GM19328 (cell line): ENCODE data around the gene TNIP1.

Experiments used
- ATAC-seq: cut with Tn5 transposase; IDR thresholded peaks from one replicate; pipeline ENCODE4 v1.9.1; 2021; ENCODE audit warnings: mild to moderate bottlenecking, moderate library complexity; ENCODE audit not compliant: unreplicated experiment

Gene TNIP1

GRCh38 chr5:151080613-151081430 lies at the start of gene TNIP1:
Gene TNIP1, minus strand, starts transcription at chr5:151081034. Its CDS starts 15,939 bp downstream, at chr5:151065095.
- peak; percentile 82 for ATAC-seq

GRCh38 chr5:151130235-151130921 lies 49.5 kb upstream of the TNIP1 start:
- no peak for ATAC-seq

- no peak for ATAC-seq
Observed at GRCh38 chr5:151128817-151129216, 48.0 kb upstream of the TNIP1 start.

- no peak for ATAC-seq
Observed at GRCh38 chr5:151127926-151128325, 47.1 kb upstream of the TNIP1 start.

- no peak for ATAC-seq
Observed at GRCh38 chr5:151126199-151126645, 45.4 kb upstream of the TNIP1 start.

GRCh38 chr5:151125421-151125820 lies 44.6 kb upstream of the TNIP1 start:
- ATAC-seq = no peak

GRCh38 chr5:151123897-151124751 lies 43.3 kb upstream of the TNIP1 start:
- peak; percentile 83 for ATAC-seq

- ATAC-seq = no peak
Observed at GRCh38 chr5:151122828-151123227, 42.0 kb upstream of the TNIP1 start.

- no peak for ATAC-seq
Observed at GRCh38 chr5:151121665-151122064, 40.8 kb upstream of the TNIP1 start.

- no peak for ATAC-seq
Observed at GRCh38 chr5:151121095-151121494, 40.3 kb upstream of the TNIP1 start.

GRCh38 chr5:151118913-151119575 lies 38.2 kb upstream of the TNIP1 start:
- ATAC-seq = no peak

- no peak for ATAC-seq
Observed at GRCh38 chr5:151115272-151115905, 34.6 kb upstream of the TNIP1 start.

GRCh38 chr5:151113651-151114050 lies 32.8 kb upstream of the TNIP1 start:
- no peak for ATAC-seq

- peak; percentile 39 for ATAC-seq
Observed at GRCh38 chr5:151110992-151111391, 30.2 kb upstream of the TNIP1 start.

- ATAC-seq = no peak
Observed at GRCh38 chr5:151110122-151110681, 29.4 kb upstream of the TNIP1 start.

- ATAC-seq = no peak
Observed at GRCh38 chr5:151108566-151108965, 27.7 kb upstream of the TNIP1 start.

GRCh38 chr5:151107738-151108520 lies 27.1 kb upstream of the TNIP1 start:
- ATAC-seq = no peak

- ATAC-seq = no peak
Observed at GRCh38 chr5:151107084-151107483, 26.2 kb upstream of the TNIP1 start.

GRCh38 chr5:151106509-151106908 lies 25.7 kb upstream of the TNIP1 start:
- no peak for ATAC-seq
